ACC112 (cell line): Measurements from ENCODE around the gene KDM4B.

Source experiments
- H2AFZ ChIP-seq: fragments of 200-600 bp; sonication (generic); one replicate; pipeline ENCODE4 v1.6.0; 2017; ENCODE audit warnings: antibody characterized with exemption, low read length; ENCODE audit not compliant: unreplicated experiment
- H3K27ac ChIP-seq: fragments of 200-600 bp; sonication (generic); 2 replicates; pipeline ENCODE4 v1.5.1; 2014; ENCODE audit warnings: low read depth, mild to moderate bottlenecking, antibody characterized with exemption, low read length, moderate library complexity
- H3K27me3 ChIP-seq: fragments of 200-600 bp; sonication (generic); 2 replicates; pipeline ENCODE4 v1.6.1; 2014; ENCODE audit warnings: mild to moderate bottlenecking, antibody characterized with exemption, low read length, moderate library complexity, mixed read lengths; ENCODE audit not compliant: insufficient read depth
- H3K36me3 ChIP-seq: fragments of 200-600 bp; sonication (generic); 2 replicates; pipeline ENCODE4 v1.6.1; 2016; ENCODE audit warnings: mild to moderate bottlenecking, antibody characterized with exemption, low read length, moderate library complexity, mixed read lengths; ENCODE audit not compliant: insufficient read depth
- H3K4me1 ChIP-seq: fragments of 200-600 bp; sonication (generic); one replicate; pipeline ENCODE4 v1.6.1; 2016; ENCODE audit warnings: low read length, mixed read lengths; ENCODE audit not compliant: insufficient read depth, unreplicated experiment, control insufficient read depth
- H3K4me3 ChIP-seq: fragments of 200-600 bp; sonication (generic); 2 replicates; pipeline ENCODE4 v1.5.1; 2014; ENCODE audit warnings: mild to moderate bottlenecking, low read depth, low read length
- H3K79me2 ChIP-seq: fragments of 200-600 bp; sonication (generic); one replicate; pipeline ENCODE4 v1.6.0; 2016; ENCODE audit warnings: low read length; ENCODE audit not compliant: control insufficient read depth, unreplicated experiment, insufficient read depth

Gene KDM4B

DNA sequence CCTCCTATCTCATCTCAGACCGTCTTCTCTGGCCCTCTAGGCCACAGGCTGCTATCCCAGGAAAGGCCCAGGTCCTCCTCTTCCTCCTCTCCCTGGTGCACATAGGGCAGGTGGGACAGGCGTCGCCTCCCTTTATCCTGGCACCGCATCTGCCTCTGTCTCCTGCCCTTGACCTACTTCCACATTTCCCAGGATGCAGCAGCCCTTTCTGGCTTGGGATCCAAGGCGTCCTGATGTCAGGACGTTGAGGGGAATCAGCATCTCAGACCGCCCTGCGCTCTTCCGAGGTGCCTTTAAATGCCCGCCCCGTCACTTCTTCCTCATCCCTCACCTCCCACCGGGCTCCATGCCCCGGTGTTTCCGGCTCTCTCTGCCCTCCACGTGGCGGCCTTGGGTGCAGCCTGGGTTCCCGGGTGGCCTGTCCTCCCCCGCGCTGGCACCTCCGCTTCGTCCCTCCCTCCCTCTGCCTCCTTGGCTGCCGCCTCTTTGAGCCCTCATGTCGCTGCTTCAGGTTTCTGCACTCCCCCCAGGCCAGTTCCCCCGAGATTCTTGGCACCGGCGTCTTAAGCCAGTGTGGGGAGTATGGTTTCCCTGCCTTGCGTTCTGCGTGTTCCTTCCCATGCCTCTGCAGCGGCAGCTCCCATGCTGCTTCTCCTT is 66.3 kb downstream of the KDM4B start:
- no peaks in the 10 kb centered on the region for H3K36me3 ChIP-seq

DNA sequence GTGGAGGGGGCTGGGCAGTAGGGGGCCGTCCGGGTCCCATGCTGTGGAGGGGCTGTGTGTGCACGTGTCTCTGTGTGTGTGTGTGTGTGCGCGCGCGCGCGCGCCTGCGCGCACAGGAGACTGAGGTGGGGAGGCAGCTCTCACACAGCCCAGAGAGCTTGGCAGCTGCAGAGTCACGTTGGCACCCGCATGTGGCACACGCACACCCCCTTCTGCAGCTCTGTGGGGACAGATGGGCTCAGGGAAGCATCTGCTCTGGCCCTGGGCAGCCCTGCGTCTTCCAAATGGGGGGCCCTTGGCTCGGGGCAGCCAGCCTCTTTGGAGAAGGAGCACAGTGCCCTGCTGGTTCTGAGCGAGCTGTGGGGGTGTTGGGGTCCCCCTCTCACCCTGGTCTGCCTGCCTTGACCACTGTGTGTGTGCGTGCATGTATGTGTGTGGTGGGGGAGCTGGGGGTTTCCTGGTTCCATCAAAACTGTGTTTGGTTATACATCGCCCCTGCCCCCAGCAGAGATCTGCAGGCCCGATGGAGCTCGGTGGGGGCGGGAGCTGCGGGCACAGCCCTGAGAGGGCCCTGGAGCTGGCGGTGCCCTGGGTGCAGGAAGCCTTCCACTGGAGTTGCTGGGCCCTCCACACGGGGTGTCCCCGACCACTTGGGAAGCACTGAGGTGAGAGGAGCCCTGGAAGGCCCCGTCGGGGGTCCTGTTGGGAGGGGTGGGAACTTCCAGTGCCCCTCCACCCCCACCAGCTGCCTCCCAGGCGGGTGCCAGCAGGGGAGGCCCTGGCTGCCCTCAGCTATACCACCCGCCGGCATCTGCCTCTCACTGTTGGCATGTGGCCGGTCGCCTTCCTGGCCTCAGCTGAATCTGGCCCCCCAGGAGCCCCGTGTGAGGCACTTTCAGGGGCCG is 67.1 kb downstream of the KDM4B start:
- Histone ChIP-seq H3K36me3 (no peaks in the 10 kb centered on the region), H3K27ac (no peak overlapping the region), H3K4me1 (peaks cover 7% of the 10 kb centered on the region), H3K27me3 (no peaks in the 10 kb centered on the region), H3K79me2 (peaks cover 5% of the 10 kb centered on the region), H3K4me3 (no peak overlapping the region), H2AFZ (no peak overlapping the region)

More for the DNA sequence above, 66.3 kb downstream of the KDM4B start:
- Histone ChIP-seq H3K4me1 (peaks cover 7% of the 10 kb centered on the region), H3K27ac (no peak overlapping the region), H3K4me3 (no peak overlapping the region), H2AFZ (no peak overlapping the region), H3K27me3 (no peaks in the 10 kb centered on the region), H3K79me2 (peaks cover 8% of the 10 kb centered on the region)

GRCh38 chr19:5036698-5037563 is 68.0 kb downstream of the KDM4B start:
- H2AFZ ChIP-seq, result no peak overlapping the region
- H3K27ac ChIP-seq, result no peak overlapping the region
- H3K79me2 ChIP-seq, result peaks cover 3% of the 10 kb centered on the region
- no peak overlapping the region for H3K4me3 ChIP-seq
- H3K36me3 ChIP-seq, result no peaks in the 10 kb centered on the region
- peaks cover 2% of the 10 kb centered on the region for H3K4me1 ChIP-seq
- H3K27me3 ChIP-seq, result no peaks in the 10 kb centered on the region

DNA sequence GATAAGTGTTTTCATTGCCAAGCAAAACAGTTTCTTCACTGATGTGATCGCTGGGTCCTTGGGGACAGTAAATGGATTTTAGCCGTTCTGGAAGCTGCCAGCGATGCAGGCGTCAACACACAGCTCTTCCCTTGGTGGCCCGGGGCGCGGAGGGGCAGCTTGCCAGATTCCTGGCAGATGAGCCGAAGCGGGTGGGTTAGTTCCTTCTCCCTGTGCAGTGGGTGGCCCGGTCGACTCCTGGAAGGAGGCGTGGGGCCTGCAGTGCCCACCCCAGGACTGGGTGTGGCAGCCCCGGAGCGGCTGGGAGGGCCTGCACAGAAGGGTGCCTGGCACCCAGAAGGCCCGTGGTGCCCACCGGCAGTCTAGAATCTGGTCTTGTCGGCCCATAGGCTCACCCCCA is 69.0 kb downstream of the KDM4B start:
- no peak overlapping the region for H2AFZ ChIP-seq
- H3K79me2 ChIP-seq, result peaks cover 2% of the 10 kb centered on the region
- no peaks in the 10 kb centered on the region for H3K4me1 ChIP-seq
- no peak overlapping the region for H3K4me3 ChIP-seq
- H3K27me3 ChIP-seq, result no peaks in the 10 kb centered on the region
- peaks cover 3% of the 10 kb centered on the region; the same call in 1 of the 2 replicates for H3K36me3 ChIP-seq
- no peak overlapping the region for H3K27ac ChIP-seq

- Histone ChIP-seq H3K36me3 (peaks cover 3% of the 10 kb centered on the region; the same call in 1 of the 2 replicates), H3K4me1 (no peaks in the 10 kb centered on the region)
These were observed 69.8 kb downstream of the KDM4B start for GRCh38 chr19:5038631-5039271.

GRCh38 chr19:5039642-5040543 is 71.0 kb downstream of the KDM4B start:
- Histone ChIP-seq H3K27ac (no peak overlapping the region), H3K36me3 (peaks cover 3% of the 10 kb centered on the region; the same call in 1 of the 2 replicates), H3K27me3 (no peaks in the 10 kb centered on the region)

More at GRCh38 chr19:5038631-5039271, 69.8 kb downstream of the KDM4B start:
- H2AFZ ChIP-seq, result no peak overlapping the region
- H3K27me3 ChIP-seq, result no peaks in the 10 kb centered on the region
- no peak overlapping the region for H3K27ac ChIP-seq
- H3K4me3 ChIP-seq, result no peak overlapping the region
- peaks cover 2% of the 10 kb centered on the region for H3K79me2 ChIP-seq

GRCh38 chr19:5040544-5041167 is 71.7 kb downstream of the KDM4B start:
- Histone ChIP-seq H3K4me1 (peaks cover under 1% of the 10 kb centered on the region), H3K79me2 (peaks cover 2% of the 10 kb centered on the region), H3K27me3 (no peaks in the 10 kb centered on the region), H3K27ac (no peak overlapping the region), H3K4me3 (no peak overlapping the region), H3K36me3 (peaks cover 3% of the 10 kb centered on the region; the same call in 1 of the 2 replicates), H2AFZ (no peak overlapping the region)

More at GRCh38 chr19:5039642-5040543, 71.0 kb downstream of the KDM4B start:
- Histone ChIP-seq H3K79me2 (peaks cover 2% of the 10 kb centered on the region), H2AFZ (no peak overlapping the region), H3K4me3 (no peak overlapping the region), H3K4me1 (no peaks in the 10 kb centered on the region)

DNA sequence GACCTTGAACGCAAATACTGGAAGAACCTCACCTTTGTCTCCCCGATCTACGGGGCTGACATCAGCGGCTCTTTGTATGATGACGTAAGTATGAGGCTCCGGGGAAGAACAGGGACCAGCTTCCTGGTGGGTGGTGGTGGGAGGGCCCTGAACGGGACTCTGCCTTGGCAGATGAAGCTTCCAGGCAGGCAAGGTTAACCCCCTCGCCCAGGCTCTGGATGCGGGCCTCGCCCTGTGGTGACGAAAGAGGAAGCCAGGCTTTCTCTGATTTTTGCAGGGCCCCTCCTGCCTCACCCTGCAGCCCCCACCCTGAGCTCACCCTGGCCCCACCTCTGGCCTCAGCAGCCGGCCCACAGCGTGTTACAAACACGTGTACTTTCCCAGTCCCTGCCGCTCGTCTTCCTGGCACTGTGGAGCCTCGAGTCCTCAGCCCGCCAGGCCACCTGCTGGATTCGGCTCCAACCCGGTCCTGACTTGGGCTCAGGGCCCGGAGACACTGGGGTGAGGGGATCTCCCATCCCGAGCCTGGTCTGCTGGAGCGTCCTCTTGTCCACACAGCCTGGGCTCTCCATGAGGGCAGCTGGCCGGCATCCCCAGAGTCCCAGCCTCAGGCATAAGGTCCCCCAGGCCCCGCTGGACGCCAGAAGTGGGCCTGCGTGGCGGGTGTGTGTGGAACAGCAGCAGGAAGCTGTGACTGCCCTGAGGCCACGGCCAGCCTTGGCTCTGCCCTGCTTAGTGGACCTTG is 72.4 kb downstream of the KDM4B start:
- H3K4me1 ChIP-seq, result peaks cover 7% of the 10 kb centered on the region
- H3K27me3 ChIP-seq, result no peaks in the 10 kb centered on the region
- H2AFZ ChIP-seq, result no peak overlapping the region
- no peak overlapping the region for H3K27ac ChIP-seq
- peaks cover 3% of the 10 kb centered on the region; the same call in 1 of the 2 replicates for H3K36me3 ChIP-seq
- no peak overlapping the region for H3K4me3 ChIP-seq
- H3K79me2 ChIP-seq, result peaks cover 5% of the 10 kb centered on the region

DNA sequence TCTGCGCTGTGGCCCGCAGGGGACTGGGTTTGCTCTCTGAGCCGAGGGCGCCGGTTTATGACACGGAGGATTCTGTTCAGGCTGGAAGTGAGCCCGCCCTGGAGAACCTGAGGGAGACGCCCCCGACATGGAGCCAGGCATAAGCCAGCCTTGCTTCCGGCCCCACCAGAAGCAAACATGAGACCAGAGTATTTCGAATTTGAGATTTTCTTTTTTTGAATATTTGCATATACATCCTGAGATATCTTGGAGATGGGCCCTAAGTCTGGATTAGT is 72.9 kb downstream of the KDM4B start:
- H3K36me3 ChIP-seq, result peaks cover 3% of the 10 kb centered on the region; the same call in 1 of the 2 replicates
- H3K79me2 ChIP-seq, result peaks cover 5% of the 10 kb centered on the region
- no peak overlapping the region for H3K4me3 ChIP-seq
- no peak overlapping the region for H2AFZ ChIP-seq
- H3K4me1 ChIP-seq, result peaks cover 12% of the 10 kb centered on the region
- H3K27ac ChIP-seq, result no peak overlapping the region
- H3K27me3 ChIP-seq, result no peaks in the 10 kb centered on the region
